ENCODE data around the gene NAALAD2. TPM values are rescaled to one million over a fixed set of nuclear protein-coding genes. Genes with fewer than 3 reads are reported as not detected.
"Not testable (repeated sequence)": the region's sequence is repeated elsewhere in the genome, so short reads cannot be mapped to it uniquely, and the experiment has no call there.

Gene NAALAD2
- total RNA-seq, 2 experiments from 2014 or later, result not detected

- Mint-ChIP-seq H3K4me1 (ENCODE audit: low read depth) (peaks cover 42% of the 10 kb centered on the region), H3K36me3 (ENCODE audit: low read depth) (peaks cover 35% of the 10 kb centered on the region), H3K4me3 (peak within 1 kb of the TSS; percentile 98), H3K9me3 (ENCODE audit: insufficient read depth) (no peaks in the 10 kb centered on the region), H3K27me3 (ENCODE audit: low read depth) (no peaks in the 10 kb centered on the region), H3K27ac (peak within 1 kb of the TSS; percentile 97)
- ChIA-PET CTCF (interaction anchor here (0.9 to 2.9 kb wide), 4 partner anchors 9 to 20 kb away, joined by 3 to 19 read pairs (median 3); no protein-coding TSS in a partner anchor), POLR2A (interaction anchor here (1.1 kb wide), 1 partner anchor 11 kb away, joined by 6 read pairs; no protein-coding TSS in a partner anchor)
- ATAC-seq, result peak; percentile 93
- DNase-seq, result peak; percentile 95
These were observed 88.2 kb downstream of the NAALAD2 start, which contains the start of gene CHORDC1 for GRCh38 chr11:90222459-90223247. CHORDC1 (minus strand) TSS chr11:90223049; CDS start chr11:90222954, 95 bp downstream.

DNA sequence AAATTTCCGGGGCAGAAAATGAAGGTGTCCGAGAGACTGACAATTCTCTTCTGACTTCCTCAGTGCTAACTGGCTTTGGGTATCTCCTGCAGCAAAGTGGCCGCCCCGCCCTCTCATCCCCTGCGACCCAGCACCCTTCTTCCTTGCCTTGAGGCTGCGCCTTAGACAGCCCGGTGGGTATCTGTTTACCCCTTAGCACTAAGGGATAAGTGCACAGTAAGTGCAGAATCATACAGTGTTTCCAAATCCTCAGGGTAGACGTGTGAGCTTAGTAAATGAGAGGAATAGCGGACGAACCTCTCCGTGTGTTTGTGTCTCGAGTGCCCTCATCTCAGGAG lies 88.8 kb downstream of the NAALAD2 start:
- ChIA-PET POLR2A (interaction anchor here (0.6 kb wide), 1 partner anchor 102 kb away, joined by 3 read pairs; no protein-coding TSS in a partner anchor), CTCF (interaction anchor here (1.5 to 2.9 kb wide), 3 partner anchors 18 to 21 kb away, joined by 3 to 19 read pairs (median 4); no protein-coding TSS in a partner anchor)
- Mint-ChIP-seq H3K36me3 (ENCODE audit: low read depth) (peaks cover 35% of the 10 kb centered on the region), H3K4me1 (ENCODE audit: low read depth) (peaks cover 38% of the 10 kb centered on the region), H3K27me3 (ENCODE audit: low read depth) (no peaks in the 10 kb centered on the region), H3K27ac (peak overlapping the region; percentile 97), H3K4me3 (peak overlapping the region; percentile 98), H3K9me3 (ENCODE audit: insufficient read depth) (no peaks in the 10 kb centered on the region)
- ATAC-seq, result no peak
- no peak for DNase-seq

- Mint-ChIP-seq H3K4me3 (no peak overlapping the region), H3K9me3 (ENCODE audit: insufficient read depth) (no peaks in the 10 kb centered on the region), H3K4me1 (ENCODE audit: low read depth) (peaks cover 5% of the 10 kb centered on the region), H3K36me3 (ENCODE audit: low read depth) (no peaks in the 10 kb centered on the region), H3K27ac (no peak overlapping the region), H3K27me3 (ENCODE audit: low read depth) (peaks cover 8% of the 10 kb centered on the region)
- ATAC-seq (no peak), DNase-seq (no peak)
- POLR2A ChIA-PET, result no interaction called here
- CTCF ChIA-PET, result interaction anchor here (1.0 kb wide), 1 partner anchor 24 kb away, joined by 3 read pairs; no protein-coding TSS in a partner anchor
These were observed 93.6 kb downstream of the NAALAD2 start for GRCh38 chr11:90228056-90228455.

DNA sequence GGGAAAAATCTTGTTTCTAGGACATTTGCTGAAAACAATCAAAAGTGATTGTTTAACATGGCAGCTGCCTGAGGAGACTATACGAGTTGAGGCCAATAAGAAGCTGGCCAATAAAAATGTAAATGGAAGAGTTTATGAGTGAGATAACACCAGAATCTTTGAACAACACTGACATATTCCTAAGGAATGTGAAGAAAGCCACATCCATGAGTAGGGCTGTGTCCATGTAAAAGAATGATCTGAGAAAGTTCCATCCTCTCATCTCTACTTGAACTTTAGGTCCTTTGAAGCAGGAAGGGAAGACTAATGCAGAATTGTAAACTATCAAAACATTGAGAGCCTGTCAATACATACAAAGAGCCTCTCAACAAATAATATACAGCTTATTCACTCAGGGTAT lies 95.3 kb downstream of the NAALAD2 start:
- H3K9me3 Mint-ChIP-seq (ENCODE audit: insufficient read depth), result no peaks in the 10 kb centered on the region
- no peaks in the 10 kb centered on the region for H3K36me3 Mint-ChIP-seq (ENCODE audit: low read depth)
- H3K4me3 Mint-ChIP-seq, result no peak overlapping the region
- ChIA-PET CTCF (no interaction called here), POLR2A (no interaction called here)
- no peak overlapping the region for H3K27ac Mint-ChIP-seq
- peaks cover 2% of the 10 kb centered on the region for H3K4me1 Mint-ChIP-seq (ENCODE audit: low read depth)
- peaks cover 9% of the 10 kb centered on the region for H3K27me3 Mint-ChIP-seq (ENCODE audit: low read depth)
- ATAC-seq (no peak), DNase-seq (no peak)

DNA sequence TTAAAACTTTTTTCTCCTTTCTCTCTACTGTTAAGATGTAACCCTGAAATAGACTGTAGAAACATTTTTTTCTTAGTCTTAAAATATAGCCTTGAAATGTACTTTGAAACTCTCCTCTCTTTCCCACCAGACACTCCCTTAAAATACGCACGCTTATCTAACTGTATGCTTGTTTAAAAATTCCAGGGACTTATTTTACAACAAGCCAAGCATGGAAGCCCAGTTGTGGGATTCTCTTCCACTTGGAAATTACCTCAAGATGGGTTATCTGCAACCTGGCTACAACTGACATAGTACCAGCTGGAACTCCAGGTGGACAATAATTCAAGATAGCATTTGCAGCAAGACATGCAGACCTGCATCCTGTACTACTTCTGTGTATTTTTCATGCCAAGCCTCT lies 100.5 kb downstream of the NAALAD2 start:
- POLR2A ChIA-PET, result no interaction called here
- no peaks in the 10 kb centered on the region for H3K4me1 Mint-ChIP-seq (ENCODE audit: low read depth)
- DNase-seq, result no peak
- no peak overlapping the region for H3K27ac Mint-ChIP-seq
- no peak for ATAC-seq
- CTCF ChIA-PET, result interaction anchor here (1.5 kb wide), 1 partner anchor 30 kb away, joined by 4 read pairs; no protein-coding TSS in a partner anchor
- H3K27me3 Mint-ChIP-seq (ENCODE audit: low read depth), result peaks cover 20% of the 10 kb centered on the region
- H3K9me3 Mint-ChIP-seq (ENCODE audit: insufficient read depth), result no peaks in the 10 kb centered on the region
- H3K36me3 Mint-ChIP-seq (ENCODE audit: low read depth), result no peaks in the 10 kb centered on the region
- no peak overlapping the region for H3K4me3 Mint-ChIP-seq

DNA sequence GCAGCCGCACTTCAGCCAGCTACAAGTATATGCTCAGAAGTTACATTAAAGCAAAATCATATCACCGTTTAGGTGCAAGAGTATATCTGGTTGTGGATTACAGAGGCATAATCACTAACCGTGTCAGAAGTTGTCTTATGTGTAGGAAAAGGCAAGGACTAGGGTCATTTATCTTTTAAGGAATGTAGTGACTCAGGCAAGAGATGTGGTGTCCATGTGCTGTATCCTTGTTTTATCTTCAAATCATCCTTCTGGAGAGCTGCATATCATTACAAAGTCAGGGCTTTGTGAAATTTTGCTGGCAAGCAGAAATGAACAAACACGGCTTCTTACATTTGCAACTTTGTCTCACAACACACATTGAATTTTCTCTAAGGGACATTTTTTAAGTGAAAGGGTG lies 101.1 kb downstream of the NAALAD2 start:
- H3K27me3 Mint-ChIP-seq (ENCODE audit: low read depth), result peaks cover 20% of the 10 kb centered on the region
- H3K27ac Mint-ChIP-seq, result no peak overlapping the region
- H3K4me3 Mint-ChIP-seq, result no peak overlapping the region
- no peaks in the 10 kb centered on the region for H3K4me1 Mint-ChIP-seq (ENCODE audit: low read depth)
- ChIA-PET POLR2A (no interaction called here), CTCF (no interaction called here)
- no peaks in the 10 kb centered on the region for H3K9me3 Mint-ChIP-seq (ENCODE audit: insufficient read depth)
- ATAC-seq (no peak), DNase-seq (no peak)
- H3K36me3 Mint-ChIP-seq (ENCODE audit: low read depth), result no peaks in the 10 kb centered on the region

DNA sequence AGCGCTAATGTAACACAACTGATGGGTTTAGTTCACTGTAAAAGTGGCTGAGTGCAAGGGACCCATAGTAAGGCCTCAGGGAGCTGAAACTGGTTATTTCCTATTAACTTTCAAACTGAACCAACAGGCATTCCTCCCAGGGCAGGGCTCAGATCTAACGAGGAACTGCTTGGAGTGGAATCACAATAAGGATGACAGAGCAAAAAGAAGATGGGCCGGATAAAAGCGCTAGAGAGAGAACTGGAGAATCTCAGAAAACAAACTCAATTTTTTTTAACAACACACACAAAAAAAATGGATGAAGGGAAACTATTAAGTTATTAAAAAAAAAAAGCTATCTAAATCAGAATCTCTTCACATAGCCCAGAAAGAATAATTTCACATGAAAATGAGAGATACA lies 102.5 kb downstream of the NAALAD2 start:
- Mint-ChIP-seq H3K4me3 (no peak overlapping the region), H3K9me3 (ENCODE audit: insufficient read depth) (no peaks in the 10 kb centered on the region), H3K4me1 (ENCODE audit: low read depth) (no peaks in the 10 kb centered on the region), H3K36me3 (ENCODE audit: low read depth) (no peaks in the 10 kb centered on the region), H3K27ac (no peak overlapping the region), H3K27me3 (ENCODE audit: low read depth) (peaks cover 15% of the 10 kb centered on the region)
- ChIA-PET POLR2A (no interaction called here), CTCF (no interaction called here)
- ATAC-seq (no peak), DNase-seq (no peak)

- CTCF ChIA-PET; H3K27ac Mint-ChIP-seq; ATAC-seq; H3K4me1 Mint-ChIP-seq (ENCODE audit: low read depth); H3K4me3 Mint-ChIP-seq; POLR2A ChIA-PET; DNase-seq; H3K9me3 Mint-ChIP-seq (ENCODE audit: insufficient read depth); H3K36me3 Mint-ChIP-seq (ENCODE audit: low read depth): not testable (repeated sequence)
- peaks cover 20% of the 10 kb centered on the region for H3K27me3 Mint-ChIP-seq (ENCODE audit: low read depth)
These were observed 105.6 kb downstream of the NAALAD2 start for GRCh38 chr11:90239967-90240636.

DNA sequence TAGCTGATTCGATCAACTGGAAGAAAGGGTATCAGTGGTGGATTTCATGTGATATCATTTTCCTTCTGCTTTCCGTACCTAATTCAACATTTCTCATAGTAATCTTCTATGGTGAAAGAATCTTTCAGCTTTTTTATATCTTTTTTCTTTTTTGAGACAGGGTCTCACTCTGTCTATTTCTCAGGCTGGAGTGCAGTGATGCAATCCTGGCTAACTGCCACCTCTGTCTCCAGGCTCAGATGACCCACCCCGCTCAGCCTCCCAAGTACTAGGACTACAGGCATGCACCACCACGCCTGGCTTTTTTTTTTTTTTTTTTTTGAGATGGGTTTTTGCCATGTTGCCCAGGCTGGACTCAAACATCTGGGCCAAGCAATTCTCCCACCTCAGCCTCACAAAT lies 107.0 kb downstream of the NAALAD2 start:
- ATAC-seq, result no peak
- no peak overlapping the region for H3K27ac Mint-ChIP-seq
- DNase-seq, result no peak
- ChIA-PET CTCF (no interaction called here), POLR2A (no interaction called here)
- H3K27me3 Mint-ChIP-seq (ENCODE audit: low read depth), result peaks cover 18% of the 10 kb centered on the region
- H3K4me1 Mint-ChIP-seq (ENCODE audit: low read depth), result no peaks in the 10 kb centered on the region
- no peaks in the 10 kb centered on the region for H3K36me3 Mint-ChIP-seq (ENCODE audit: low read depth)
- H3K4me3 Mint-ChIP-seq, result no peak overlapping the region
- no peaks in the 10 kb centered on the region for H3K9me3 Mint-ChIP-seq (ENCODE audit: insufficient read depth)

Other genes with a start within 250 kb of the NAALAD2 start
- not detected for gene TRIM49D1, start 212.4 kb upstream of the NAALAD2 start, total RNA-seq
- not detected for gene TRIM49D2, start 210.6 kb upstream of the NAALAD2 start, total RNA-seq
- not detected for gene TRIM64, start 168.6 kb upstream of the NAALAD2 start, total RNA-seq
- not detected for gene TRIM49C, start 103.6 kb upstream of the NAALAD2 start, total RNA-seq
- gene UBTFL1, start 48.7 kb upstream of the NAALAD2 start, total RNA-seq, result not detected
- 10 to 100 TPM; 66.7 to 68.4 TPM for gene CHORDC1, start 88.4 kb downstream of the NAALAD2 start, total RNA-seq